AG04449 (cell line): ENCODE data around the gene CEP135.
"Not testable (repeated sequence)": the region's sequence is repeated elsewhere in the genome, so short reads cannot be mapped to it uniquely, and the experiment has no call there.

ENCODE experiments used
- CTCF ChIA-PET: fragments of 350-600 bp; formaldehyde crosslinking; extraction: SDS; loops from one replicate; lab custom pipeline; 2021; ENCODE audit warnings: antibody characterized with exemption; lab: Yijun Ruan, JAX
- POLR2A ChIA-PET: fragments of 400-600, 350-600 bp; formaldehyde crosslinking; extraction: SDS; loops from one replicate; lab custom pipeline; 2020; ENCODE audit warnings: antibody characterized with exemption, inconsistent platforms; lab: Yijun Ruan, JAX
- DNase-seq: peaks from one replicate; pipeline ENCODE4 v3.0.0-alpha.2; 2010; ENCODE audit warnings: low read depth, low spot score
- H3K4me3 ChIP-seq: 2 replicates; pipeline ENCODE4 v1.5.1; 2011; ENCODE audit warnings: low read depth, mild to moderate bottlenecking, control low read depth, low read length
- TF ChIP-seq, protein P1 (sequence below): IDR thresholded peaks from one replicate; pipeline ENCODE4 v1.5.1; 2011; ENCODE audit warnings: mild to moderate bottlenecking, moderate library complexity, low read length, control low read depth, inconsistent platforms; ENCODE audit not compliant: insufficient read depth; ENCODE audit errors: missing control alignments

The CEP135 gene

DNA sequence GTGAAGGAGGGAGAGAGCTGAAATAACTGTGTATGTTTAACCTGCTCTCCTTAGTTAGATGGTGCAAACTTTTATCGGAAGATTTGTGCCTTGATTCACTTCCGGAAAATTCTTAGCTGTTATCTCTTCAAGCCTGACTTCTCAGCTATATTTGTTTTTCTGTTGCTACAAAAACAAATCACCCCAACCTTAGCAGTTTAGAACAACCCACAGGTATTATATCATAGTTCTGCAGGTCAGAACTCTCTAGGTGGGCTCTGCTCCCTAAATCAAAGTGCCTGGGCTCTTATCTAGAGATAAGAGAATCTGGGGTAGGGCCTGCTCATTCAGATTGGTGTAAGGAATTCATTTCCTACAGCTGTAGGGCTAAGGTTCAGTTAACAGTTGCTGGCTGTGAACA lies 15.1 kb upstream of the CEP135 start:
- TF ChIP-seq, protein P1, sequence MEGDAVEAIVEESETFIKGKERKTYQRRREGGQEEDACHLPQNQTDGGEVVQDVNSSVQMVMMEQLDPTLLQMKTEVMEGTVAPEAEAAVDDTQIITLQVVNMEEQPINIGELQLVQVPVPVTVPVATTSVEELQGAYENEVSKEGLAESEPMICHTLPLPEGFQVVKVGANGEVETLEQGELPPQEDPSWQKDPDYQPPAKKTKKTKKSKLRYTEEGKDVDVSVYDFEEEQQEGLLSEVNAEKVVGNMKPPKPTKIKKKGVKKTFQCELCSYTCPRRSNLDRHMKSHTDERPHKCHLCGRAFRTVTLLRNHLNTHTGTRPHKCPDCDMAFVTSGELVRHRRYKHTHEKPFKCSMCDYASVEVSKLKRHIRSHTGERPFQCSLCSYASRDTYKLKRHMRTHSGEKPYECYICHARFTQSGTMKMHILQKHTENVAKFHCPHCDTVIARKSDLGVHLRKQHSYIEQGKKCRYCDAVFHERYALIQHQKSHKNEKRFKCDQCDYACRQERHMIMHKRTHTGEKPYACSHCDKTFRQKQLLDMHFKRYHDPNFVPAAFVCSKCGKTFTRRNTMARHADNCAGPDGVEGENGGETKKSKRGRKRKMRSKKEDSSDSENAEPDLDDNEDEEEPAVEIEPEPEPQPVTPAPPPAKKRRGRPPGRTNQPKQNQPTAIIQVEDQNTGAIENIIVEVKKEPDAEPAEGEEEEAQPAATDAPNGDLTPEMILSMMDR = no peak
- POLR2A ChIA-PET = interaction anchor here (1.8 kb wide), 1 partner anchor 14 kb away, joined by 9 read pairs; the partner anchor contains the start of gene CEP135
- no peak overlapping the region for H3K4me3 ChIP-seq
- no peak for DNase-seq
- CTCF ChIA-PET = interaction anchor here (1.4 to 6.0 kb wide), 2 partner anchors 11 to 14 kb away, joined by 3 to 49 read pairs; partner anchors contain the start of gene CEP135

DNA sequence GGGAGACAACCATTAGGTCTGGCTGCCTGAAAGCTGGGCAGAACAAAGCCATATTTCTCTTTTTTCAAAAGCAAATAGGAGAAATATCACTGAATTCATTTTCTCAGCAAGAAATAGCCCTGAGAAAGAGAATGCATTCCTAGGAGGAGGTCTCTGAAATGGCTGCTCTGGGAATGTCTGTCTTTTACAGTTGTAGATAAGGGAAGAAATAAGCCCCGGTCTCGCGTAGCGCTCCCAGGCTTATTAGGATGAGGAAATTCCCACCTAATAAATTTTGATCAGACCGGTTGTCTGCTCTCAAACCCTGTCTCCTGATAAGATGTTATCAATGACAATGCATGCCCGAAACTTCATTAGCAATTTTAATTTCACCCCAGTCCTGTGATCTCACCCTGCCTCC lies 12.8 kb upstream of the CEP135 start:
- CTCF ChIA-PET = interaction anchor here (3.3 to 6.0 kb wide), 2 partner anchors 12 kb away, joined by 15 to 49 read pairs; partner anchors contain the start of gene CEP135
- DNase-seq, POLR2A ChIA-PET, H3K4me3 ChIP-seq: not testable (repeated sequence)

DNA sequence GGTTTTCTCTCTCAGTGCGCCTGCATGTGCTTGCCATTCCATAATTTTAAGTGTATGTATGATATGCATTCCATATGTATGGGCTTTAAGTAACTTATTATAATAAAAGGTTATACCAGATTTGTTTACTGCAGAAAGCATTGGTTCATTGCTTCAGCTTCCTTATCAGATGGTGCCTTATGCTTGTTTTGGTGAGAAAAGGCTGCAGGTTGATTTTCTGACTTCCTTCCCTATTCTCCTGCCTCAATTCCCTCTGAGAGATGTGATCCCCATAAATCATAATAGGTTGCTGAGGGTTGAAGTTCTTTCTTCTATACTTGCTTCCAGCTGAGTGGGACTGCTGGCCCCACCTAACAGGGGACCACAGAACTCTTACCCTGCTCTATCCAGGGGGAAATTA lies 10.3 kb upstream of the CEP135 start:
- H3K4me3 ChIP-seq = no peak overlapping the region
- CTCF ChIA-PET = interaction anchor here (3.3 kb wide), 1 partner anchor 10 kb away, joined by 15 read pairs; the partner anchor contains the start of gene CEP135
- DNase-seq = no peak
- TF ChIP-seq, protein P1 = no peak
- POLR2A ChIA-PET = no interaction called here

DNA sequence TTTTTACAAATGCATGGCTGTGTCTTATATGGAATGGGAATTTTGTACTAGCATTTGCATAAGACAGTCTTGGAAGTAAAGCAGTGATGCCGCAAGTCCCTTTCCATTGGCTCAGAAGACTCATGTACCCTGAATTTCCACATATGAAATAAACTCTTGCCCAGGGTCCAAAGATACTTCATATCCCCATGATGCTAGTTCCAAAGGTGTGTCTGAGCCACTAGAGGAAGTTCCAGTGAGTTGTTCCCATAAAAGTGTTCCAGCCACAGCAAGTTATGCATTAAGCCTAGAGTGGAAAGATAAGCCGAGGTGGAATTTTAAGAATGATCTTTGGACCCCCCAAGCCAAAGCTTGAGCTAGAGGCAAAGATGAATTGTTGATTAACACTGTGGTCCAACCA lies 9.3 kb upstream of the CEP135 start:
- DNase-seq = no peak
- TF ChIP-seq, protein P1 = no peak
- POLR2A ChIA-PET = no interaction called here
- CTCF ChIA-PET = interaction anchor here (1.8 kb wide), 1 partner anchor 9 kb away, joined by 10 read pairs; the partner anchor contains the start of gene CEP135
- no peak overlapping the region for H3K4me3 ChIP-seq

DNA sequence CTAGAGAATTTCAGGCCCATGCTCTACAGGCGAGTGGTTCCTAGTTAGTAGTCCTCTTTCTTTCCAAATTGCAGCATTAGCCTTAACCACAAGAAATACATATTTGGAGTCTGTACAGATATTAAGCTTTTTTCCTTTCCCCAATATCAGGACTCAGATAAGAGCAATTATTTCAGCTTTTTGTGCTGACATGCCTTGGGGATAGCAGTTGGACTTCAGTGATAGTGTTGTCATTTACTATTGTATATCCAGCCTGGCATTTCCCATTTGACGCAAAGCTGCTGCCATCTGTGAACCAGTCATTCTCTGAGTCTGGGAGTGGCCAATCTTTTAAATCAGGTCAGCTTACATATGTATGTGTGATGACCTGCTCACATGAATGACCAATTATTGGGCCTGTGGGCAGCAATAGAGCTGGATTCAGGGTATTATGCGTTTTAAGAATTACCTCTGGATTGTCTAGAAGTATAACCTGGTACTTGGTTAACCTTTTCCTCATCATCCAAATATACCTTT lies 6.8 kb upstream of the CEP135 start:
- H3K4me3 ChIP-seq = no peak overlapping the region
- no peak for DNase-seq
- CTCF ChIA-PET = interaction anchor here (1.8 kb wide), 1 partner anchor 11 kb away, joined by 4 read pairs; no protein-coding TSS in a partner anchor
- POLR2A ChIA-PET = no interaction called here
- TF ChIP-seq, protein P1 = no peak

DNA sequence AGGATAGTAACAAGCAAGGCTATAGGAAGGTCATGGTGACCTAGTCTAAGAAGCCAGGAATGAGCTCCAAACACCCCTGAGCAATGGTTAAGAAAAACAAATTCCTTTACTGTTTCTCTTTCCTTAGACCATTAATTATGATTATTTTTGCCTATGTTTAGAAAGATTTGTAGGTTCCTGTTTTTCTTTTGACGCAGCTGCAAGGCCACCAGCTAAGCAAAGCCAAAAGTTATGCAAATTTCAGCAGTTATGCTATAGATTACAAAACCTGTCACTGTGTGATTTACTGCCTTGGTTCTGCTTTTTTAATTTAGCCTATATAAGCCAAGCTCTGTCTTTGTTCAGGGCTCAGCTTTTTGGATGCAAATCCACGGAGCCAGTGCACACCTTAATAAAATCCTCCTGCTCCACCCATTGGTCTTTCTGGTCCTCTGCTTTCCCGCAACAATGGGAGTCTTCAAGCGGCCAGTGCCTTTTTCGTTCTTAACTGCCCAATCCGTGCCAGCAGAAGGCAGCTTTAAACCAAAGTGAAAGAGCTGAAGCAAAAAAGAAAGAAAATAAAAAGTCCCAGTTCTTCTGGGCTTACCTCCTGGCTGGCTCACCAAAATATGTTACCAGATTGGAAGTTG lies 1.4 kb upstream of the CEP135 start:
- TF ChIP-seq, protein P1 = no peak
- H3K4me3 ChIP-seq = peak overlapping the region; percentile 48
- ChIA-PET POLR2A (interaction anchor here (2.2 kb wide), 2 partner anchors 10 to 15 kb away, joined by 5 to 9 read pairs; no protein-coding TSS in a partner anchor), CTCF (interaction anchor here (0.9 to 3.2 kb wide), 13 partner anchors 7 to 352 kb away, joined by 3 to 49 read pairs (median 10); no protein-coding TSS in a partner anchor)
- no peak for DNase-seq
